Activated CD4-positive, alpha-beta T cell treated with anti-CD3 and anti-CD28 coated beads for 36 hours (primary cell): ENCODE data around the gene GTPBP8. TPM values are rescaled to one million over a fixed set of nuclear protein-coding genes. Genes with fewer than 3 reads are reported as not detected.
A peak's percentile ranks its signal among the peaks of the same experiment; 100 is the strongest.

Experiments
- ATAC-seq: fragments of 200-7000 bp; cut with Tn5 transposase; one replicate; pipeline ENCODE4 v1.10.0; 2021; ENCODE audit warnings: mild to moderate bottlenecking, moderate library complexity
- CTCF ChIA-PET: fragments of 350-600 bp; sonication (Branson Sonifier 250); formaldehyde crosslinking; loops from one replicate; lab custom pipeline; 2021; ENCODE audit warnings: antibody characterized with exemption; lab: Charles Lee
- POLR2A ChIA-PET: fragments of 350-600 bp; sonication (Branson Sonifier 250); formaldehyde crosslinking; loops from one replicate; lab custom pipeline; 2021; ENCODE audit warnings: antibody characterized with exemption, inconsistent platforms; lab: Charles Lee
- DNase-seq: peaks from one replicate; pipeline ENCODE4 v3.0.0-alpha.2; 2020
- H3K27ac Mint-ChIP-seq: one replicate; pipeline ENCODE4 v1.8.0; 2021; ENCODE audit warnings: mixed read lengths
- H3K27me3 Mint-ChIP-seq: one replicate; pipeline ENCODE4 v1.8.0; 2021; ENCODE audit warnings: mixed read lengths
- H3K36me3 Mint-ChIP-seq: one replicate; pipeline ENCODE4 v1.8.0; 2021; ENCODE audit warnings: low read depth, mixed read lengths
- H3K4me1 Mint-ChIP-seq: one replicate; pipeline ENCODE4 v1.8.0; 2021; ENCODE audit warnings: mixed read lengths
- H3K4me3 Mint-ChIP-seq: one replicate; pipeline ENCODE4 v1.8.0; 2021; ENCODE audit warnings: mild to moderate bottlenecking, moderate library complexity, mixed read lengths
- H3K9me3 Mint-ChIP-seq: one replicate; pipeline ENCODE4 v1.8.0; 2021; ENCODE audit warnings: low read depth, mixed read lengths
- intact Hi-C, 2 experiments: fragments of 100-400 bp; cut with DNase I in 1 of 2; cut with micrococcal nuclease in 1 of 2; formaldehyde crosslinking; loops; one replicate each; pipeline versions ENCODE4 v1.14.2 to v1.15.1; 2022 to 2024; cut with DNase I, micrococcal nuclease
- total RNA-seq, 2 experiments: library from RNA; stranded (reverse); gene quantifications; one replicate each; pipeline ENCODE4 v1.2.3, GENCODE V29; 2021

The GTPBP8 gene
- total RNA-seq, result 10 to 100 TPM; 34.3 to 43.0 TPM

- Mint-ChIP-seq H3K27ac (peak within 1 kb of the TSS; percentile 94), H3K36me3 (peaks cover 24% of the 10 kb centered on the region), H3K9me3 (no peaks in the 10 kb centered on the region), H3K4me1 (peaks cover 70% of the 10 kb centered on the region), H3K4me3 (peak within 1 kb of the TSS; percentile 81), H3K27me3 (no peaks in the 10 kb centered on the region)
- peak; percentile 95 for DNase-seq
- POLR2A ChIA-PET, result interaction anchor here (1.3 to 3.0 kb wide), 2 partner anchors 15 to 28 kb away, joined by 3 to 9 read pairs; a partner anchor contains a TSS
- CTCF ChIA-PET, result interaction anchor here (0.6 to 6.9 kb wide), 12 partner anchors 11 to 347 kb away, joined by 3 to 48 read pairs (median 6); partner anchors contain the start of gene CD200R1
- intact Hi-C loops, result loop anchor here (1.0 to 5.0 kb wide), 5 partner anchors 14 to 429 kb away; partner anchors contain the start of genes ATG3 (in 2 of the 2) and SLC35A5 (in 2 of the 2)
- peak; percentile 96 for ATAC-seq
Observed at GRCh38 chr3:112990672-112991602, at the start of gene GTPBP8. GTPBP8 (plus strand) TSS chr3:112990984; CDS start chr3:112991000, 16 bp downstream.

GRCh38 chr3:112948346-112948838, 42.4 kb upstream of the GTPBP8 start:
- Mint-ChIP-seq H3K9me3 (peaks cover 12% of the 10 kb centered on the region), H3K36me3 (peaks cover 41% of the 10 kb centered on the region), H3K4me1 (peaks cover 30% of the 10 kb centered on the region), H3K27ac (no peak overlapping the region), H3K4me3 (no peak overlapping the region), H3K27me3 (no peaks in the 10 kb centered on the region)
- DNase-seq, result no peak
- ChIA-PET CTCF (interaction anchor here (1.0 to 1.2 kb wide), 2 partner anchors 36 to 214 kb away, joined by 3 to 4 read pairs; no protein-coding TSS in a partner anchor), POLR2A (no interaction called here)
- intact Hi-C loops, result no loop called here
- ATAC-seq, result no peak

GRCh38 chr3:112956351-112956750, 34.4 kb upstream of the GTPBP8 start:
- no peak for ATAC-seq

GRCh38 chr3:112958811-112959560, 31.8 kb upstream of the GTPBP8 start:
- H3K9me3 Mint-ChIP-seq, result peaks cover 26% of the 10 kb centered on the region
- ChIA-PET CTCF (interaction anchor here (0.9 to 1.8 kb wide), 3 partner anchors 14 to 17 kb away, joined by 3 to 6 read pairs (median 6); partner anchors contain the start of gene CD200R1), POLR2A (no interaction called here)
- H3K36me3 Mint-ChIP-seq, result peaks cover 32% of the 10 kb centered on the region
- peak; percentile 97 for ATAC-seq
- intact Hi-C loops, result loop anchor here (1.0 kb wide), 2 partner anchors 14 to 283 kb away; no protein-coding TSS in a partner anchor
- H3K27ac Mint-ChIP-seq, result peak overlapping the region; percentile 80
- H3K4me1 Mint-ChIP-seq, result peaks cover 37% of the 10 kb centered on the region
- peak overlapping the region; percentile 66 for H3K4me3 Mint-ChIP-seq
- peak; percentile 36 for DNase-seq
- no peaks in the 10 kb centered on the region for H3K27me3 Mint-ChIP-seq

More at GRCh38 chr3:112956351-112956750, 34.4 kb upstream of the GTPBP8 start:
- Mint-ChIP-seq H3K27me3 (no peaks in the 10 kb centered on the region), H3K4me3 (no peak overlapping the region), H3K9me3 (peaks cover 12% of the 10 kb centered on the region), H3K4me1 (peaks cover 30% of the 10 kb centered on the region), H3K36me3 (peaks cover 12% of the 10 kb centered on the region), H3K27ac (no peak overlapping the region)
- POLR2A ChIA-PET, result no interaction called here
- CTCF ChIA-PET, result interaction anchor here (1.5 kb wide), 1 partner anchor 23 kb away, joined by 6 read pairs; no protein-coding TSS in a partner anchor
- no peak for DNase-seq
- intact Hi-C loops, result no loop called here

- Mint-ChIP-seq H3K4me3 (no peak overlapping the region), H3K27ac (no peak overlapping the region), H3K36me3 (peaks cover 40% of the 10 kb centered on the region), H3K9me3 (peaks cover 25% of the 10 kb centered on the region), H3K4me1 (peaks cover 52% of the 10 kb centered on the region), H3K27me3 (no peaks in the 10 kb centered on the region)
- POLR2A ChIA-PET, result no interaction called here
- DNase-seq (no peak), ATAC-seq (no peak)
- intact Hi-C loops, result no loop called here
- CTCF ChIA-PET, result interaction anchor here (4.3 kb wide), 1 partner anchor 11 kb away, joined by 15 read pairs; the partner anchor contains the start of gene CD200R1
Observed at GRCh38 chr3:112963683-112964082, 27.1 kb upstream of the GTPBP8 start.

- no peaks in the 10 kb centered on the region for H3K27me3 Mint-ChIP-seq
- intact Hi-C loops, result no loop called here
- ATAC-seq, result no peak
- no peak for DNase-seq
- peaks cover 40% of the 10 kb centered on the region for H3K36me3 Mint-ChIP-seq
- H3K27ac Mint-ChIP-seq, result no peak overlapping the region
- H3K4me1 Mint-ChIP-seq, result peaks cover 49% of the 10 kb centered on the region
- peaks cover 25% of the 10 kb centered on the region for H3K9me3 Mint-ChIP-seq
- ChIA-PET CTCF (interaction anchor here (0.9 to 4.4 kb wide), 4 partner anchors 9 to 184 kb away, joined by 5 to 24 read pairs (median 10); partner anchors contain the start of genes CD200R1 and GTPBP8), POLR2A (interaction anchor here (0.6 kb wide), 1 partner anchor 1355 kb away, joined by 7 read pairs; no protein-coding TSS in a partner anchor)
- no peak overlapping the region for H3K4me3 Mint-ChIP-seq
Observed at GRCh38 chr3:112965656-112966055, 25.1 kb upstream of the GTPBP8 start.

- no peak for DNase-seq
- Mint-ChIP-seq H3K27ac (no peak overlapping the region), H3K36me3 (peaks cover 36% of the 10 kb centered on the region), H3K27me3 (peaks cover under 1% of the 10 kb centered on the region), H3K4me1 (peaks cover 55% of the 10 kb centered on the region), H3K4me3 (peak overlapping the region; percentile 4), H3K9me3 (peaks cover 25% of the 10 kb centered on the region)
- no peak for ATAC-seq
- POLR2A ChIA-PET, result interaction anchor here (0.6 kb wide), 2 partner anchors 232 to 876 kb away, joined by 3 to 5 read pairs; no protein-coding TSS in a partner anchor
- intact Hi-C loops, result no loop called here
- CTCF ChIA-PET, result interaction anchor here (1.0 to 4.4 kb wide), 7 partner anchors 8 to 384 kb away, joined by 3 to 24 read pairs (median 5); partner anchors contain the start of genes CD200R1 and GTPBP8
Observed at GRCh38 chr3:112966633-112967032, 24.2 kb upstream of the GTPBP8 start.

GRCh38 chr3:112967425-112967824, 23.4 kb upstream of the GTPBP8 start:
- intact Hi-C loops, result no loop called here
- ATAC-seq (peak; percentile 37), DNase-seq (no peak)
- Mint-ChIP-seq H3K9me3 (peaks cover 21% of the 10 kb centered on the region), H3K36me3 (peaks cover 31% of the 10 kb centered on the region), H3K4me3 (peak overlapping the region; percentile 4), H3K27ac (peak overlapping the region; percentile 2), H3K4me1 (peaks cover 57% of the 10 kb centered on the region), H3K27me3 (peaks cover 2% of the 10 kb centered on the region)
- ChIA-PET POLR2A (no interaction called here), CTCF (interaction anchor here (0.8 to 4.4 kb wide), 7 partner anchors 12 to 233 kb away, joined by 3 to 24 read pairs (median 4); no protein-coding TSS in a partner anchor)

GRCh38 chr3:112967828-112968227, 23.0 kb upstream of the GTPBP8 start:
- DNase-seq (no peak), ATAC-seq (no peak)
- no peak overlapping the region for H3K27ac Mint-ChIP-seq
- H3K27me3 Mint-ChIP-seq, result peaks cover 2% of the 10 kb centered on the region
- H3K4me1 Mint-ChIP-seq, result peaks cover 61% of the 10 kb centered on the region
- intact Hi-C loops, result no loop called here
- peaks cover 21% of the 10 kb centered on the region for H3K9me3 Mint-ChIP-seq
- POLR2A ChIA-PET, result no interaction called here
- no peak overlapping the region for H3K4me3 Mint-ChIP-seq
- peaks cover 29% of the 10 kb centered on the region for H3K36me3 Mint-ChIP-seq
- CTCF ChIA-PET, result interaction anchor here (0.8 to 4.4 kb wide), 6 partner anchors 12 to 233 kb away, joined by 3 to 24 read pairs (median 4); no protein-coding TSS in a partner anchor

GRCh38 chr3:112972158-112972557, 18.6 kb upstream of the GTPBP8 start:
- ATAC-seq (no peak), DNase-seq (no peak)
- no peaks in the 10 kb centered on the region for H3K36me3 Mint-ChIP-seq
- intact Hi-C loops, result loop anchor here (2.0 to 10.0 kb wide), 4 partner anchors 35 to 837 kb away; partner anchors contain the start of gene GCSAM (in 1 of the 2)
- H3K4me1 Mint-ChIP-seq, result peaks cover 86% of the 10 kb centered on the region
- peak overlapping the region; percentile 31 for H3K4me3 Mint-ChIP-seq
- peaks cover 2% of the 10 kb centered on the region for H3K27me3 Mint-ChIP-seq
- CTCF ChIA-PET, result interaction anchor here (1.0 to 1.7 kb wide), 3 partner anchors 8 to 237 kb away, joined by 4 to 6 read pairs (median 4); no protein-coding TSS in a partner anchor
- POLR2A ChIA-PET, result no interaction called here
- H3K27ac Mint-ChIP-seq, result no peak overlapping the region
- H3K9me3 Mint-ChIP-seq, result no peaks in the 10 kb centered on the region
